Bronchial epithelial cell (primary cell): ENCODE results near the gene SAFB2. TPM values are rescaled to one million over a fixed set of nuclear protein-coding genes. Genes with fewer than 3 reads are reported as not detected.

Source experiments
- DNase-seq: peaks from one replicate; pipeline ENCODE4 v3.0.0-alpha.2; 2010; ENCODE audit warnings: low read depth
- FAIRE-seq: peaks from 2 replicates; lab custom pipeline; 2011; peaks lifted over from hg19 to GRCh38; lab: Jason Lieb, UNC
- H3K27me3 ChIP-seq: 2 replicates; pipeline ENCODE4 v1.5.1; 2011; ENCODE audit warnings: low read length; ENCODE audit not compliant: control insufficient read depth, insufficient read depth
- H3K36me3 ChIP-seq: 2 replicates; pipeline ENCODE4 v1.5.1; 2011; ENCODE audit warnings: low read length; ENCODE audit not compliant: control insufficient read depth, insufficient read depth
- H3K4me3 ChIP-seq: 2 replicates; pipeline ENCODE4 v1.5.1; 2011; ENCODE audit warnings: mild to moderate bottlenecking, low read depth, low read length, control low read depth
- CTCF ChIP-seq: IDR thresholded peaks from 2 replicates; pipeline ENCODE4 v1.5.1; 2011; ENCODE audit warnings: mild to moderate bottlenecking, moderate library complexity, low read length, control low read depth, inconsistent platforms; ENCODE audit not compliant: insufficient read depth, severe bottlenecking
- total RNA-seq: library from RNA; depleted of rRNA; stranded (reverse); fragments of >200 nt; gene quantifications from 2 replicates; pipeline ENCODE4 v1.2.1, GENCODE V29; 2014

The SAFB2 gene
- total RNA-seq, 1 donor from 2014 or later, result 24.0 TPM

- FAIRE-seq (no peak), DNase-seq (peak; percentile 34)
- Histone ChIP-seq H3K36me3 (peaks cover 27% of the 10 kb centered on the region), H3K4me3 (no peak overlapping the region), H3K27me3 (no peaks in the 10 kb centered on the region)
- peak; percentile 15 for TF ChIP-seq CTCF
These were observed 43.4 kb upstream of the SAFB2 start for GRCh38 chr19:5665781-5666513.

- peak; percentile 93 for FAIRE-seq
- H3K36me3 ChIP-seq, result peaks cover 30% of the 10 kb centered on the region
These were observed 41.9 kb upstream of the SAFB2 start for GRCh38 chr19:5664515-5664914.

GRCh38 chr19:5663904-5664303 lies 41.3 kb upstream of the SAFB2 start:
- Histone ChIP-seq H3K27me3 (no peaks in the 10 kb centered on the region), H3K4me3 (no peak overlapping the region), H3K36me3 (peaks cover 24% of the 10 kb centered on the region)
- TF ChIP-seq CTCF, result no peak
- FAIRE-seq (no peak), DNase-seq (no peak)

More at GRCh38 chr19:5664515-5664914, 41.9 kb upstream of the SAFB2 start:
- TF ChIP-seq CTCF, result no peak
- DNase-seq, result no peak
- Histone ChIP-seq H3K4me3 (no peak overlapping the region), H3K27me3 (no peaks in the 10 kb centered on the region)

- Histone ChIP-seq H3K4me3 (no peak overlapping the region), H3K27me3 (no peaks in the 10 kb centered on the region), H3K36me3 (peaks cover 22% of the 10 kb centered on the region)
- TF ChIP-seq CTCF, result no peak
- FAIRE-seq, result no peak
- DNase-seq, result no peak
These were observed 38.9 kb upstream of the SAFB2 start for GRCh38 chr19:5661483-5661882.

- peaks cover 37% of the 10 kb centered on the region for H3K36me3 ChIP-seq
- no peak for TF ChIP-seq CTCF
- FAIRE-seq, result no peak
These were observed 32.8 kb upstream of the SAFB2 start for GRCh38 chr19:5655412-5655811.

More at GRCh38 chr19:5655412-5655811, 32.8 kb upstream of the SAFB2 start:
- Histone ChIP-seq H3K27me3 (no peaks in the 10 kb centered on the region), H3K4me3 (no peak overlapping the region)
- DNase-seq, result no peak
